HG03442 (cell line): ENCODE measurements around the gene RUBCNL.

Experiments used
- ATAC-seq: cut with Tn5 transposase; IDR thresholded peaks from one replicate; pipeline ENCODE4 v1.9.1; 2021; ENCODE audit warnings: mild to moderate bottlenecking, moderate library complexity; ENCODE audit not compliant: unreplicated experiment

The RUBCNL gene

GRCh38 chr13:46342538-46342937 lies 44.5 kb downstream of the RUBCNL start:
- ATAC-seq, result no peak

DNA sequence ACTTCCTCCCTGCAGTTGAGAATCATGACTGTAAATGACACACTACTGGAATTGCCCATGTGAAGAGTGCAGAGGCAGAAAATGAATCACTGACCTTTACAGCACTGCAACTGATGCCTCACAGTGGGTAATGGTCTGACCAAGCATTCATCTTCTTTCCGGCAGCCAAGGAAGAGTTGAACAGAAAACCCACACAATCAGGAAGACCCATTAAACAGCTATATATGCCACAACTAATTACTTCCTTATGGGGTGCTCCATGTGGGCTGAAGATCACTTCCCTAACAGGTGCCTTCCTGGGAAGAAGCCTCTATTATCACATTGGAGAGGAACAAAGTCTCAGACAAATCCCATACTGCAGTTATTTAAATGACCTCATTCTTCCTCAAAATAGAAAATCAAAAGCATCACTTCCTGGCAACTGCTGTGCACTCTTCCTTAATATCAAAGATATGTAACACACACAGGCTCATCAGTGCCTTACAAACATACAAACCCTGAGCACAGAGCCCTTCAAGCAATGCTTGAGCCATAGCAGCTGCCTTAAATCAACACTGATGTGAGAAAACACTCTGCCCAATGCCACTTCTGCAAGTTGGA lies 45.8 kb downstream of the RUBCNL start:
- ATAC-seq, result peak; percentile 78

GRCh38 chr13:46340631-46341111 lies 46.4 kb downstream of the RUBCNL start:
- no peak for ATAC-seq

GRCh38 chr13:46340011-46340410 lies 47.0 kb downstream of the RUBCNL start:
- no peak for ATAC-seq

DNA sequence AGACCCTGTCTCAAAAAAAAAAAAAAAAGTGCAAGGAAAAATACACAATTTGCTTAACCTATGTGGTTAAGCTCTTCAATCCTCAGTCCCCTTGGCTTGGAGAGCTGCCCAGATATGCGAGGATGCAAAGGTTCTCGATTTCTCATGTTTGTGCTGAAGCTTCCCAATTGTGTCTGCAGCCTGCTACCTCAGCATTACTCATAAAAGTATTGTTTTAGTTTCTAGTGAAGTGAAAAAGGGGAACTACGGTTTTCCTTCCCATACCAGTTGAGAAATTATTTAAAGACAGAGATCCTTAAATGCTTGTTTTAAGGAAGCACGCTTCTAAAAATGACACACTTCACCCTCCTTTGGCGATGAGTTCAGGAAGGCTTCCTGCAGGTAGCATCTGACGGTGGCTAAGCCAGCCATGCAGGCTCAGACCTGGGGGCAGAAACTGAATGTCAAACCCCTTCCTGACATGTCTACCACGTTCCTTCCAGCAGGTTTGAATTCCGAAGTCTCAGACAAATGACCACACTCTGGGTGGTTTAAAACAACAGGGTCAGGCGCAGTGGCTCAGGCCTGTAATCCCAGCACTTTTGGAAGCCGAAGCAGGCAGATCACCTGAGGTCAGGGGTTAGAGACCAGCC lies 47.9 kb downstream of the RUBCNL start:
- peak; percentile 33 for ATAC-seq

- ATAC-seq, result no peak
Measured at GRCh38 chr13:46337700-46338099, 49.4 kb downstream of the RUBCNL start.

DNA sequence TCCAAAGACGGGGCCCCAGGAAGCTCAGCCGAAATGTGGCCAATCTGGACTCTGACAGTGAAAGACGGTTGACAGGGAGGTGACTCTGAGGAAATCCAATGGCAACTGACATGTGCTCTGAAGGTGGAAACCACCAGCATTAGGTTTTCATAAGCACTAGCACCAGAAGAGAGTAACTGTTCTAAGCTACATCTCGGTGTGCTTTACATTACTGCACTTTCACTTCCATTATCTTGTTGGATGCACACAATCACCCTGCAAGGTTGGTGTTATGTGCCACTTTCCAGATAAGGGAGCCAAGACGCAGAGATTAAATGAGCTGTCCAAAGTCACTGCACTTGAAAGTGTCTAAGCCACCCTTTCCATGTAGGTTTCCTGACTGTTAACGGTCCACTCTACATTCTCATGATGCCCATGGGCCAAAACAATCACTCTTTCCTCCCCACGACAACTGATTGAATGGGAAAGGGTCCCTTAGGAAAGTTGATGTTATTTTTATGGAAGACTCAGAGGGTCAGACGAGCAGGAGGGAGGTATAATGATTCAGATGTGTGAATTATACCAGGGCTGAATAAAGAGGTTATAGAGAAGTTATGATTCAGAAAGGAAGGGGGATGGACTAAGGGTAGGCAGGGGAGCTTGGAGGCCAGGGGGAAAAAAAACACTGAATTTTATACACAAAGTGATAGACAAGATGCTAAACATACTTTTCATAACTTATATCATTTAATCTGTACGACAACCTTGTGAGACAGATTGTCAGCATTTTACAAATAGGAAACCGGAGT lies 52.8 kb downstream of the RUBCNL start:
- ATAC-seq, result no peak

- ATAC-seq, result no peak
Measured at GRCh38 chr13:46332772-46333171, 54.3 kb downstream of the RUBCNL start.

- no peak for ATAC-seq
Measured at GRCh38 chr13:46329624-46330023, 57.4 kb downstream of the RUBCNL start.

DNA sequence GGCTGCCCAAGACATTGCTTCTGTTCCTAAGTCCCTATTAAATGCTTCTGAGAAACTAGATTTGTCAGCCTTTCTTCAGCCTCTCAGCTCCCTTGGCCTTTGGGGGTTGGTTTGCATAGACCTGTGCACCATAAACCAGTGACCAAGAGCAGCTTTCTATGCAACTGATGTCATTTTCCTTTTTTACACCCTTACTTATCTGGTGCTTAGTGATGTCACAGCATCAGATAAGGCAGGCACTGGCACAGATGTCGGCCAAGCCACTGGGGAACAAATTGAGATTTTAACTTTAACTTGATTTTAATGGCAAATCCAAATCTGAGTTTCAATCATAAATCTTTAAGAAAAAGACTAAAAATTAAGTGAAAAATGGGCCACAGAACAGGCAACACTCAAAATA lies 59.8 kb downstream of the RUBCNL start:
- no peak for ATAC-seq

DNA sequence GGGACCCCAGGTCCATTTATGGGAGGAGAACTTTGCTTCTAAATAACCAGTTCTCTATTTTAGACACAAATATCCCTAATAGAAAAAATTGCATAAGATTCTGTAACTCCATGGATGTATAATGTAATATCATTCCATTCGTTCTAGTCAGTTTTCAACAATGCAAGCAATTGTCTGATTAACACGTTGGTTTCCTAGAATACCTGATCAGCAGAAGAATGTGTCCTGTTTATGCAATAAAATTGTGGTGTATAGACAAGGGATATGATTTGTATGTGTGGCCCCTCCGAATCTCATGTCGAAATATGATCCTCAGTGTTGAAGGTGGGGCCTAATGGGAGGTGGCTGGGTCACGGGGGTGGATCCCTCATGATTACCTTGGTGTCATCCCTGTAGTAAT lies 62.1 kb downstream of the RUBCNL start:
- no peak for ATAC-seq

GRCh38 chr13:46321494-46322225 lies 65.4 kb downstream of the RUBCNL start:
- ATAC-seq, result no peak

GRCh38 chr13:46320821-46321220 lies 66.2 kb downstream of the RUBCNL start:
- ATAC-seq, result no peak

- no peak for ATAC-seq
Measured at GRCh38 chr13:46320406-46320805, 66.6 kb downstream of the RUBCNL start.

GRCh38 chr13:46318986-46319385 lies 68.1 kb downstream of the RUBCNL start:
- no peak for ATAC-seq

DNA sequence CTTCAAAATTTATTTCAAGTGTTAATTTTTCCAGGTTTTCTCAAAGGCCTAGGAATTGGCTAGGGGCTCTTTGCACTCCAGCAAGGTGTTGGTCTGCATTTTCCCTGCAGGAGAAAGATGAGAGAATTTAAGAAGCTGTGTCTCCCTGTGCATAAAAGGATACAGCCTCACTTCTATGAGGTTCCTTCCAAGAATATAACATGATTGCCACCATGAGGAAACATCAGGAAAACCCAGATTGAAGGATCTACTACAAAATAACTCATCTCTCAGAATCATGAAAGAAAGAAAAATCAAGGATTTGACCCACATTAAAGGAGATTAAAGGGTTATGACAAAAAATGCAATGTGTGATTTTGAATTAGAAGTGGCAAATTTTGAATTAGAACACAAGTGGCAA lies 69.9 kb downstream of the RUBCNL start:
- no peak for ATAC-seq

DNA sequence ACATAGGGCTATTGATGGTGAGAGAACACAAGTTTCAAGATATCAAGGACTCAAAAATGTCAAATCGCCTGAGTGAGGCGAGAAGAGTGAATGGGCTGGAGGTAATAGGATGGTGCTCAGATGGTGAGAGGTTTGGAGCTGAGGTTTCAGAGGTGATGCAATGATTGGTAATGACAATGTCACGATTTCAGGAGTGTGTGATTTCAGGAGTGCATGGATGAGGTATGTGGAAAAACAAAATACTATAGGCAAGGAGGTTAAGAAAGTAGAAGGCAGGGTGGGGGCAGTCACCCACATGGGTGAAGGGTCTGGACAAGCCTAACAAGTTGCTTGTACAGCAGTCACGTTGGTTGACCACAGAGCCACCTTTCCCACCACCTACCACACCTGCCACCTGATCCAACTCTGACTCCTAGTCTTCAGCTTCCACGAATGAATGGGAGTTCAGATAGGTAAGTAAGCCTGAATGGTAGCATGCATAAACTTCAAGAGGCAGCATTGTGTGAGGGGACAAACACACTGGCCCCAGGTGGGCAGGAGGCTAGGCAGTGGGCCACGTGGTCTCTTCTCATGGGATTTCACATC lies 71.5 kb downstream of the RUBCNL start:
- no peak for ATAC-seq

GRCh38 chr13:46315036-46315435 lies 72.0 kb downstream of the RUBCNL start:
- ATAC-seq, result no peak

- no peak for ATAC-seq
Measured at GRCh38 chr13:46314587-46314986, 72.5 kb downstream of the RUBCNL start.

GRCh38 chr13:46313432-46314257 lies 73.4 kb downstream of the RUBCNL start:
- ATAC-seq, result no peak
